HUES48 (cell line): ENCODE data around the gene TFRC.
"Not testable (repeated sequence)": the region's sequence is repeated elsewhere in the genome, so short reads cannot be mapped to it uniquely, and the experiment has no call there.

Source experiments
- H3K27ac ChIP-seq: one replicate; pipeline ENCODE4 v1.7.0; 2013; ENCODE audit warnings: low read depth, low read length, inconsistent platforms
- H3K27me3 ChIP-seq: 2 replicates; pipeline ENCODE4 v1.6.1; 2013; ENCODE audit warnings: mild to moderate bottlenecking, low read length; ENCODE audit not compliant: control insufficient read depth, insufficient read depth
- H3K36me3 ChIP-seq: 2 replicates; pipeline ENCODE4 v1.6.1; 2013; ENCODE audit warnings: low read length; ENCODE audit not compliant: control insufficient read depth, insufficient read depth
- H3K4me1 ChIP-seq: 2 replicates; pipeline ENCODE4 v1.6.1; 2013; ENCODE audit warnings: mild to moderate bottlenecking, low read length; ENCODE audit not compliant: control insufficient read depth, insufficient read depth
- H3K4me3 ChIP-seq: 2 replicates; pipeline ENCODE4 v1.5.1; 2013; ENCODE audit warnings: mild to moderate bottlenecking, low read depth, low read length
- H3K9ac ChIP-seq: 2 replicates; pipeline ENCODE4 v1.6.1; 2013; ENCODE audit warnings: mild to moderate bottlenecking, low read depth, low read length, moderate library complexity
- H3K9me3 ChIP-seq: 2 replicates; pipeline ENCODE4 v1.6.1; 2013; ENCODE audit warnings: low read length; ENCODE audit not compliant: control insufficient read depth, insufficient read depth

The TFRC gene

GRCh38 chr3:196016059-196016458 lies 65.8 kb downstream of the TFRC start:
- H3K9me3 ChIP-seq = no peaks in the 10 kb centered on the region; the same call in 1 of the 2 replicates
- H3K4me3 ChIP-seq = no peak overlapping the region
- no peaks in the 10 kb centered on the region for H3K27me3 ChIP-seq
- H3K27ac ChIP-seq = no peak overlapping the region
- no peaks in the 10 kb centered on the region for H3K36me3 ChIP-seq
- no peaks in the 10 kb centered on the region for H3K4me1 ChIP-seq
- H3K9ac ChIP-seq = no peak overlapping the region

GRCh38 chr3:196013587-196014487 lies 68.1 kb downstream of the TFRC start:
- H3K4me1 ChIP-seq = no peaks in the 10 kb centered on the region
- no peaks in the 10 kb centered on the region for H3K27me3 ChIP-seq
- no peak overlapping the region for H3K9ac ChIP-seq
- H3K9me3 ChIP-seq = no peaks in the 10 kb centered on the region; the same call in 1 of the 2 replicates
- H3K27ac ChIP-seq = no peak overlapping the region
- H3K4me3 ChIP-seq = no peak overlapping the region
- no peaks in the 10 kb centered on the region for H3K36me3 ChIP-seq

GRCh38 chr3:196012941-196013476 lies 68.9 kb downstream of the TFRC start:
- Histone ChIP-seq H3K9me3 (no peaks in the 10 kb centered on the region; the same call in 1 of the 2 replicates), H3K4me1 (no peaks in the 10 kb centered on the region), H3K36me3 (no peaks in the 10 kb centered on the region), H3K27ac (no peak overlapping the region), H3K27me3 (no peaks in the 10 kb centered on the region), H3K9ac (no peak overlapping the region), H3K4me3 (no peak overlapping the region)

- H3K9ac ChIP-seq = no peak overlapping the region
Measured at GRCh38 chr3:196012481-196012880, 69.4 kb downstream of the TFRC start.

GRCh38 chr3:196009456-196009855 lies 72.4 kb downstream of the TFRC start:
- Histone ChIP-seq H3K9me3 (no peaks in the 10 kb centered on the region; the same call in 1 of the 2 replicates), H3K36me3 (no peaks in the 10 kb centered on the region), H3K4me1 (no peaks in the 10 kb centered on the region), H3K9ac (no peak overlapping the region), H3K27ac (no peak overlapping the region), H3K27me3 (no peaks in the 10 kb centered on the region), H3K4me3 (no peak overlapping the region)

More at GRCh38 chr3:196012481-196012880, 69.4 kb downstream of the TFRC start:
- Histone ChIP-seq H3K4me3 (no peak overlapping the region), H3K27ac (no peak overlapping the region), H3K9me3 (no peaks in the 10 kb centered on the region; the same call in 1 of the 2 replicates), H3K36me3 (no peaks in the 10 kb centered on the region), H3K27me3 (no peaks in the 10 kb centered on the region), H3K4me1 (no peaks in the 10 kb centered on the region)

- Histone ChIP-seq H3K4me1 (no peaks in the 10 kb centered on the region), H3K27me3 (no peaks in the 10 kb centered on the region), H3K9me3 (no peaks in the 10 kb centered on the region; the same call in 1 of the 2 replicates), H3K4me3 (no peak overlapping the region), H3K9ac (no peak overlapping the region), H3K27ac (no peak overlapping the region), H3K36me3 (no peaks in the 10 kb centered on the region)
Measured at GRCh38 chr3:196008929-196009328, 73.0 kb downstream of the TFRC start.

- Histone ChIP-seq H3K9ac (no peak overlapping the region), H3K27me3 (no peaks in the 10 kb centered on the region), H3K4me3 (no peak overlapping the region), H3K4me1 (no peaks in the 10 kb centered on the region), H3K27ac (no peak overlapping the region), H3K9me3 (no peaks in the 10 kb centered on the region; the same call in 1 of the 2 replicates), H3K36me3 (no peaks in the 10 kb centered on the region)
Measured at GRCh38 chr3:196008387-196008786, 73.5 kb downstream of the TFRC start.

GRCh38 chr3:196007744-196008335 lies 74.0 kb downstream of the TFRC start:
- H3K9me3 ChIP-seq = peaks cover 2% of the 10 kb centered on the region
- H3K4me1 ChIP-seq = no peaks in the 10 kb centered on the region
- H3K36me3 ChIP-seq = no peaks in the 10 kb centered on the region
- no peaks in the 10 kb centered on the region for H3K27me3 ChIP-seq
- no peak overlapping the region for H3K27ac ChIP-seq
- H3K4me3 ChIP-seq = no peak overlapping the region
- H3K9ac ChIP-seq = no peak overlapping the region

GRCh38 chr3:196005338-196005737 lies 76.6 kb downstream of the TFRC start:
- H3K4me1 ChIP-seq, H3K36me3 ChIP-seq, H3K4me3 ChIP-seq, H3K27me3 ChIP-seq, H3K27ac ChIP-seq, H3K9ac ChIP-seq: not testable (repeated sequence)
- peaks cover 12% of the 10 kb centered on the region for H3K9me3 ChIP-seq

GRCh38 chr3:196004359-196005052 lies 77.4 kb downstream of the TFRC start:
- not testable (repeated sequence) for H3K27ac ChIP-seq, H3K4me3 ChIP-seq, H3K27me3 ChIP-seq, H3K36me3 ChIP-seq, H3K9ac ChIP-seq, H3K4me1 ChIP-seq
- H3K9me3 ChIP-seq = peaks cover 12% of the 10 kb centered on the region
